Heart left ventricle (tissue), 13 donors: ENCODE data around the gene GREM2.

Experiments
- CTCF ChIP-seq, 12 donors: fragments of 200-600 bp; sonication (generic) in 4 of 12; IDR thresholded peaks; one replicate each; pipeline versions ENCODE4 v1.5.0 to v1.8.0; 2018 to 2022; ENCODE audit warnings: antibody characterized with exemption in 12 of 12, mild to moderate bottlenecking in 5 of 12
- POLR2A ChIP-seq, 2 donors: fragments of 450-650 bp; IDR thresholded peaks; one replicate each; pipeline ENCODE4 v1.6.1; 2017; ENCODE audit warnings: antibody characterized with exemption in 2 of 2, mild to moderate bottlenecking in 2 of 2, moderate library complexity in 2 of 2
- donor health status: ischemic (EF 13 %, LVEDD 7.1; RV severe dilation, severe dysfunction).
- donor health status: DM: no; HTN: yes; CAD: no.
- donor health status: DM: no; HTN: no; CAD: no.
- donor health status: ischemic (EF 25% LVEDD 6.9; RV normal size, moderate dysfunction).
- donor health status: ischemic (EF 25% LVEDD 5.7; RV mildly dilated, moderate dysfunction).
- donor health status: ischemic (EF 35%, LVEDD 5.7; RV mildly dilated, moderate dysfunction).
- donor health status: nonischemic (EF 11% LVEDD 7.7; RV severe dilation, severe dysfunction).
- donor health status: DM: yes; HTN: yes; CAD: no.
- donor health status: PGD.
- donor health status: ischemic (EF 29% LVEDD 5.4; RV normal size, mild dysfunction).
- donor health status: nonischemic (EF 23%, LVEDD 6.1; RV moderate dilation, normal function).

DNA sequence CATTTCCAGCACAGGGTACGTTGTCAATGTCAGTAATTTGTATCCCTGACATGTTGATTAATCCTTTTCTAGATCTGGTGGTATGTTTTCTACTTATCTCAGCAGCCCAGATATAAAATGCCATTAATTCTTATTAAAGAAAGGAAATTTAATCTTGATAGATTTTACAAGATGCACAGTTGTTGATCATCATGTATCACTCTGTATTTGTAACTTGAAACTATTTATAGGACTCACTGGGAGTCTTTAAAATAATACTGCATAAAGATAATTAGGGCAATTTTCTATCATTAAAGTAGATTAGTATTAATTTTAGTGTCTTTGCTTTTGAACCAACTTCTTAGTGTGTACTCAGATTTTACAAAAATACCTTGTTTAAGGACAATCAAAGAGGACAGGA lies 84.9 kb downstream of the GREM2 start:
- TF ChIP-seq POLR2A (IDR thresholded peaks at IDR 0.05) (no peak), CTCF (IDR thresholded peaks at IDR 0.05) (no peak)
